Measurements from ENCODE around the gene SDE2. TPM values are rescaled to one million over a fixed set of nuclear protein-coding genes. Genes with fewer than 3 reads are reported as not detected.
A peak's percentile ranks its signal among the peaks of the same experiment; 100 is the strongest.

SDE2 gene
- total and polyA plus RNA-seq, 2 of the 4 experiments (the other 2 are of a cell fraction), result 8.5 to 14.7 TPM

DNA sequence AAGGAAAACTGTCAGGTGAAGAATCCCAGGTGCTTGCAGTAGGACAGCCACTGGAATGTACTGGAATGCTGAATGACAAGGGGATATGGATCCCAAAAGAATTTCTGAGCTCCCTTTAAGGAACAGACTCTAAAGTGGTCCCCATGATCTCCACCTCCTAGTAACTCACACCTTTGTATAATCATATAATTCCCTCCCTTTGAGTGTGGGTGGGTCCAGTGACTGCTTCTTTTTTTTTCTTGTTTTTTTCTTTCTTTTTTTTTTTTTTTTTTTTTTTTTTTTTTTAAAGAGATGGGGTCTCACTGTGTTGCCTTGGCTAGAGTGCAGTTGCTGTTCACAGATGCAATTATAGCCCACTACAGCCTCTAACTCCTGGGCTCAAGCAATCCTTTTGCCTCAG, 34.8 kb upstream of the SDE2 start:
- H3K27ac ChIP-seq (ENCODE audit: insufficient read depth, low read length), result no peak overlapping the region
- H3K36me3 ChIP-seq (ENCODE audit: control insufficient read depth, insufficient read depth, low read length), result no peaks in the 10 kb centered on the region
- H3K18ac ChIP-seq (ENCODE audit: low read depth, low read length), result no peak overlapping the region
- H4K8ac ChIP-seq (ENCODE audit: low read depth in 2 of 2, low read length in 2 of 2), result 0 out of 4 replicates have a peak overlapping the region, but pooled peaks of 1 of the 2 experiments have one; percentile 4
- 0 out of 2 replicates have a peak, but pooled peaks cover 5% of the 10 kb centered on the region for H3K9me1 ChIP-seq (ENCODE audit: insufficient read depth, low read length)
- no peak overlapping the region for H2AK9ac ChIP-seq (replicated peaks; ENCODE audit: low read depth, low read length, poor library complexity)
- ATAC-seq (ENCODE audit: low read depth) (no peak), DNase-seq (no peak)
- H4K91ac ChIP-seq (ENCODE audit: insufficient read depth, low read depth, low read length), result no peak overlapping the region
- H3K27me3 ChIP-seq (ENCODE audit: control insufficient read depth, insufficient read depth, low read length), result peaks cover 6% of the 10 kb centered on the region
- intact Hi-C loops (cut with micrococcal nuclease), result no loop called here
- H4K5ac ChIP-seq (ENCODE audit: low read depth, low read length), result no peak overlapping the region
- H2BK5ac ChIP-seq (ENCODE audit: low read depth, low read length, poor library complexity, severe bottlenecking), result no peak overlapping the region
- no TSS peak for BruUV-seq (replicated peaks)
- H2BK120ac ChIP-seq (ENCODE audit: low read depth, low read length), result no peak overlapping the region
- no peak overlapping the region for H2BK15ac ChIP-seq (ENCODE audit: low read depth, low read length)
- H2BK20ac ChIP-seq (ENCODE audit: low read depth, low read length), result no peak overlapping the region
- no peak overlapping the region for H2AFZ ChIP-seq (replicated peaks; ENCODE audit: low read length, poor library complexity)
- no peak overlapping the region for H3K9ac ChIP-seq (ENCODE audit: low read depth, low read length)
- no peak overlapping the region for H3K4me2 ChIP-seq (ENCODE audit: low read depth, low read length)
- in situ Hi-C loops (cut with MboI; ENCODE audit: low sequenced_read_pairs), result no loop called here
- no peak overlapping the region for H3K4me3 ChIP-seq (ENCODE audit: insufficient read depth, low read depth, low read length)
- dilution Hi-C loops (cut with HindIII; ENCODE audit: low sequenced_read_pairs, unreplicated experiment), result no loop called here
- H4K20me1 ChIP-seq (ENCODE audit: insufficient read depth, low read length), result no peaks in the 10 kb centered on the region
- no peak overlapping the region for H2AK5ac ChIP-seq (ENCODE audit: low read depth, low read length)
- ChIA-PET POLR2A (ENCODE audit: unreplicated experiment) (no interaction called here), CTCF (no interaction called here)
- no peaks in the 10 kb centered on the region for H3K79me1 ChIP-seq (ENCODE audit: low read depth in 1 of 2, low read length in 2 of 2)
- H3K56ac ChIP-seq (ENCODE audit: extremely low read depth, insufficient read depth, low read length), result no peak overlapping the region
- no peak overlapping the region for H3K14ac ChIP-seq (replicated peaks; ENCODE audit: low read depth, low read length)
- no peak overlapping the region for H3K4ac ChIP-seq (ENCODE audit: low read depth, low read length)
- H3K4me1 ChIP-seq (ENCODE audit: control insufficient read depth, insufficient read depth, low read length), result peaks cover 4% of the 10 kb centered on the region
- TF ChIP-seq CHD1 (IDR thresholded peaks at IDR 0.05; ENCODE audit: low read depth, low read length) (no peak), RCOR1 (IDR thresholded peaks at IDR 0.05; ENCODE audit: insufficient replicate concordance, low read length) (no peak), POLR2A (IDR thresholded peaks at IDR 0.05; ENCODE audit: low read depth, low read length) (no peak), BHLHE40 (IDR thresholded peaks at IDR 0.05; ENCODE audit: low read depth, low read length) (no peak), CEBPB (IDR thresholded peaks at IDR 0.05; ENCODE audit: low read depth, low read length) (no peak), FOS (IDR thresholded peaks at IDR 0.05; ENCODE audit: low read depth, low read length) (no peak), MAFK (IDR thresholded peaks at IDR 0.05; ENCODE audit: low read depth, low read length) (no peak)
- TF ChIP-seq, protein P1, sequence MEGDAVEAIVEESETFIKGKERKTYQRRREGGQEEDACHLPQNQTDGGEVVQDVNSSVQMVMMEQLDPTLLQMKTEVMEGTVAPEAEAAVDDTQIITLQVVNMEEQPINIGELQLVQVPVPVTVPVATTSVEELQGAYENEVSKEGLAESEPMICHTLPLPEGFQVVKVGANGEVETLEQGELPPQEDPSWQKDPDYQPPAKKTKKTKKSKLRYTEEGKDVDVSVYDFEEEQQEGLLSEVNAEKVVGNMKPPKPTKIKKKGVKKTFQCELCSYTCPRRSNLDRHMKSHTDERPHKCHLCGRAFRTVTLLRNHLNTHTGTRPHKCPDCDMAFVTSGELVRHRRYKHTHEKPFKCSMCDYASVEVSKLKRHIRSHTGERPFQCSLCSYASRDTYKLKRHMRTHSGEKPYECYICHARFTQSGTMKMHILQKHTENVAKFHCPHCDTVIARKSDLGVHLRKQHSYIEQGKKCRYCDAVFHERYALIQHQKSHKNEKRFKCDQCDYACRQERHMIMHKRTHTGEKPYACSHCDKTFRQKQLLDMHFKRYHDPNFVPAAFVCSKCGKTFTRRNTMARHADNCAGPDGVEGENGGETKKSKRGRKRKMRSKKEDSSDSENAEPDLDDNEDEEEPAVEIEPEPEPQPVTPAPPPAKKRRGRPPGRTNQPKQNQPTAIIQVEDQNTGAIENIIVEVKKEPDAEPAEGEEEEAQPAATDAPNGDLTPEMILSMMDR (conservative IDR thresholded peaks at IDR 0.05; ENCODE audit: low read depth, low read length), result no peak
- TF ChIP-seq, protein P2, sequence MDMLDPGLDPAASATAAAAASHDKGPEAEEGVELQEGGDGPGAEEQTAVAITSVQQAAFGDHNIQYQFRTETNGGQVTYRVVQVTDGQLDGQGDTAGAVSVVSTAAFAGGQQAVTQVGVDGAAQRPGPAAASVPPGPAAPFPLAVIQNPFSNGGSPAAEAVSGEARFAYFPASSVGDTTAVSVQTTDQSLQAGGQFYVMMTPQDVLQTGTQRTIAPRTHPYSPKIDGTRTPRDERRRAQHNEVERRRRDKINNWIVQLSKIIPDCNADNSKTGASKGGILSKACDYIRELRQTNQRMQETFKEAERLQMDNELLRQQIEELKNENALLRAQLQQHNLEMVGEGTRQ (IDR thresholded peaks at IDR 0.05; ENCODE audit: low read depth, low read length), result no peak
- H3K9me3 ChIP-seq (ENCODE audit: control insufficient read depth, insufficient read depth, low read length), result no peaks in the 10 kb centered on the region
- H3K23ac ChIP-seq (ENCODE audit: low read depth, low read length), result no peak overlapping the region

Data from IMR-90 (cell line).